ENCODE data around the gene P3R3URF.

GRCh38 chr1:46169811-46170454, 6.4 kb downstream of the P3R3URF start:
- no peak for TF ChIP-seq CTCF (IDR thresholded peaks at IDR 0.05; ENCODE audit: insufficient read depth, low read length, poor library complexity, severe bottlenecking)
- TF ChIP-seq EZH2phosphoT487 (conservative IDR thresholded peaks at IDR 0.05; ENCODE audit: low read length) = no peak
